SK-N-SH (cell line): Measurements from ENCODE around the gene NTM. TPM values are rescaled to one million over a fixed set of nuclear protein-coding genes. Genes with fewer than 3 reads are reported as not detected.

Experiments used
- CTCF ChIA-PET: fragments of 300-600, 350-600 bp; formaldehyde crosslinking; extraction: SDS; loops from one replicate; lab custom pipeline; 2021; lab: Yijun Ruan, JAX
- POLR2A ChIA-PET: fragments of 350-600 bp; sonication (Branson Sonifier 250); formaldehyde crosslinking; extraction: SDS; loops from one replicate; lab custom pipeline; 2020; ENCODE audit warnings: antibody characterized with exemption, inconsistent platforms; lab: Yijun Ruan, JAX
- DNase-seq: peaks from one replicate; pipeline ENCODE4 v3.0.0; 2012
- H2AFZ ChIP-seq: fragments of 200-600 bp; sonication (generic); 2 replicates; pipeline ENCODE4 v1.8.1; 2016; ENCODE audit warnings: antibody characterized with exemption, mild to moderate bottlenecking, low read depth
- H3F3A ChIP-seq: fragments of 200-600 bp; sonication (generic); replicated peaks from 2 replicates; pipeline ENCODE3; 2016; ENCODE audit warnings: antibody characterized with exemption, mild to moderate bottlenecking; ENCODE audit not compliant: insufficient read depth
- H3K27ac ChIP-seq, 2 experiments: fragments of 200-500 bp in 1 of 2; fragments of 200-600 bp in 1 of 2; sonication (Bioruptor generic) in 1 of 2; sonication (generic), shearing (Covaris generic) in 1 of 2; 2 replicates each; pipeline versions ENCODE4 v1.5.1 to v1.6.1; 2014 to 2016; ENCODE audit warnings: low read depth in 2 of 2, inconsistent platforms in 1 of 2, low read length in 1 of 2, mild to moderate bottlenecking in 1 of 2, mixed read lengths in 1 of 2
- H3K27me3 ChIP-seq: fragments of 200-600 bp; sonication (generic), shearing (Covaris generic); 2 replicates; pipeline ENCODE4 v1.6.1; 2016; ENCODE audit warnings: mixed run types; ENCODE audit not compliant: insufficient read depth
- H3K36me3 ChIP-seq, 2 experiments: fragments of 200-500 bp in 1 of 2; fragments of 200-600 bp in 1 of 2; sonication (Bioruptor generic) in 1 of 2; sonication (generic) in 1 of 2; replicated peaks in 1 of 2; 2 replicates each; pipeline versions ENCODE3 to v1.5.1; 2014 to 2016; ENCODE audit warnings: low read length in 1 of 2, mild to moderate bottlenecking in 1 of 2; ENCODE audit not compliant: insufficient read depth in 2 of 2, control insufficient read depth in 1 of 2
- H3K4me1 ChIP-seq, 2 experiments: fragments of 200-500 bp in 1 of 2; fragments of 200-600 bp in 1 of 2; sonication (Bioruptor generic) in 1 of 2; sonication (generic), shearing (Covaris generic) in 1 of 2; 2 replicates each; pipeline versions ENCODE4 v1.5.1 to v1.6.1; 2014 to 2016; ENCODE audit warnings: low read depth in 1 of 2, low read length in 1 of 2, mixed run types in 1 of 2; ENCODE audit not compliant: insufficient read depth in 2 of 2, control insufficient read depth in 1 of 2
- H3K4me2 ChIP-seq: fragments of 200-600 bp; sonication (generic), shearing (Covaris generic); 2 replicates; pipeline ENCODE4 v1.6.1; 2017; ENCODE audit warnings: mixed run types
- H3K4me3 ChIP-seq, 2 experiments: fragments of 200-500 bp in 1 of 2; fragments of 200-600 bp in 1 of 2; sonication (Bioruptor generic) in 1 of 2; sonication (generic), shearing (Covaris generic) in 1 of 2; 2 replicates each; pipeline versions ENCODE4 v1.5.1 to v1.8.1; 2014 to 2016; ENCODE audit warnings: low read depth in 2 of 2, inconsistent platforms in 1 of 2, low read length in 1 of 2, mild to moderate bottlenecking in 1 of 2, mixed read lengths in 1 of 2, moderate library complexity in 1 of 2
- H3K79me2 ChIP-seq: fragments of 200-600 bp; sonication (generic); 2 replicates; pipeline ENCODE4 v1.8.1; 2017; ENCODE audit warnings: mild to moderate bottlenecking; ENCODE audit not compliant: insufficient read depth
- H3K9ac ChIP-seq: fragments of 200-600 bp; sonication (generic); 2 replicates; pipeline ENCODE4 v1.6.1; 2017; ENCODE audit warnings: mixed run types
- H3K9me2 ChIP-seq: fragments of 200-600 bp; sonication (generic); 2 replicates; pipeline ENCODE4 v1.6.1; 2017; ENCODE audit warnings: mixed run types
- H3K9me3 ChIP-seq: fragments of 200-600 bp; sonication (generic); 2 replicates; pipeline ENCODE4 v1.6.1; 2017; ENCODE audit warnings: mixed run types, mild to moderate bottlenecking, moderate library complexity
- H4K20me1 ChIP-seq: fragments of 200-600 bp; sonication (generic); 2 replicates; pipeline ENCODE4 v1.6.1; 2017; ENCODE audit warnings: mild to moderate bottlenecking, mixed run types; ENCODE audit not compliant: insufficient read depth
- EP300 ChIP-seq, 2 experiments: IDR thresholded peaks; 2 replicates each; pipeline versions ENCODE4 v1.4.0 to v1.6.1; 2012; ENCODE audit warnings: borderline replicate concordance in 1 of 2, low read depth in 1 of 2, low read length in 1 of 2
- FOSL2 ChIP-seq: IDR thresholded peaks from 2 replicates; pipeline ENCODE4 v1.4.0; 2012; ENCODE audit warnings: low read depth, mild to moderate bottlenecking, moderate library complexity, borderline replicate concordance
- GABPA ChIP-seq: IDR thresholded peaks from 2 replicates; pipeline ENCODE4 v1.4.0; 2012; ENCODE audit warnings: low read depth, mild to moderate bottlenecking
- GATA2 ChIP-seq: sonication (generic); formaldehyde crosslinking; IDR thresholded peaks from 2 replicates; pipeline ENCODE4 v1.5.0; 2020; ENCODE audit warnings: mild to moderate bottlenecking, missing genetic modification reagents
- IRF3 ChIP-seq: fragments of 150-350 bp; IDR thresholded peaks from 2 replicates; pipeline ENCODE4 v1.6.1; 2016; ENCODE audit warnings: mild to moderate bottlenecking, low read depth, low read length
- NFIC ChIP-seq: IDR thresholded peaks from 2 replicates; pipeline ENCODE4 v1.4.0; 2012; ENCODE audit warnings: borderline replicate concordance
- PBX3 ChIP-seq: IDR thresholded peaks from 2 replicates; pipeline ENCODE4; 2012
- SMC3 ChIP-seq: IDR thresholded peaks from 2 replicates; pipeline ENCODE4 v1.6.1; 2012; ENCODE audit warnings: low read depth, low read length, improper control_type of control experiment
- TCF12 ChIP-seq: IDR thresholded peaks from 2 replicates; pipeline ENCODE4 v1.4.0; 2012
- TEAD4 ChIP-seq: IDR thresholded peaks from 2 replicates; pipeline ENCODE4 v1.4.0; 2012; ENCODE audit warnings: mild to moderate bottlenecking, borderline replicate concordance; ENCODE audit not compliant: insufficient read depth
- USF1 ChIP-seq: IDR thresholded peaks from 2 replicates; pipeline ENCODE4 v1.4.0; 2012; ENCODE audit warnings: low read depth, borderline replicate concordance
- USF2 ChIP-seq: fragments of 150-350 bp; IDR thresholded peaks from 2 replicates; pipeline ENCODE4 v1.6.1; 2017; ENCODE audit warnings: antibody characterized with exemption, low read length, low read depth, borderline replicate concordance
- WGBS: methylation state at CpG from one replicate; pipeline ENCODE4 v1.1.6; 2017; ENCODE audit warnings: low lambda C conversion rate; 5-methylcytosine and 5-hydroxymethylcytosine counted together
- polyA plus RNA-seq, 3 experiments: library from polyadenylated mRNA; depleted of rRNA; stranded (reverse); fragments of >200 nt; gene quantifications; 2 replicates each; pipeline ENCODE4 v1.2.3, GENCODE V29; 2012
- TF ChIP-seq, protein P1 (sequence below): IDR thresholded peaks from 2 replicates; pipeline ENCODE4 v1.6.1; 2012; ENCODE audit warnings: mild to moderate bottlenecking, low read depth, low read length, moderate library complexity
- TF ChIP-seq, protein P2 (sequence below): IDR thresholded peaks from 2 replicates; pipeline ENCODE4 v1.4.0; 2012; ENCODE audit warnings: low read depth

The NTM gene
- polyA plus RNA-seq, 1 of the 3 experiments (the other 2 are of a cell fraction) = 20.0 TPM

- ChIA-PET CTCF (no interaction called here), POLR2A (no interaction called here)
- Histone ChIP-seq H3K9ac (no peak overlapping the region), H3K27ac (no peak overlapping the region), H3K9me3 (peaks cover 21% of the 10 kb centered on the region; the same call in 1 of the 2 replicates), H4K20me1 (no peaks in the 10 kb centered on the region), H3K79me2 (no peaks in the 10 kb centered on the region), H3K36me3 (peaks cover 0 to 7% of the 10 kb centered on the region in 2 experiments), H3K4me3 (no peak overlapping the region), H3K4me1 (no peaks in the 10 kb centered on the region), H3K27me3 (no peaks in the 10 kb centered on the region), H3K9me2 (no peaks in the 10 kb centered on the region), H3F3A (no peaks in the 10 kb centered on the region), H2AFZ (no peak overlapping the region), H3K4me2 (no peak overlapping the region)
- 37% methylated on average over 5 of the region's 5 CpGs for WGBS
- DNase-seq = no peak
- TF ChIP-seq GATA2 (CRISPR knock-in tag) (no peak), EP300 (IDR thresholded peaks at IDR 0.05; ENCODE audit: borderline replicate concordance in 1 of 2, low read depth in 1 of 2, low read length in 1 of 2) (no peak), NFIC (no peak), TEAD4 (no peak), GABPA (no peak), USF1 (no peak), TCF12 (no peak), IRF3 (no peak), FOSL2 (no peak), USF2 (no peak), PBX3 (no peak), SMC3 (no peak)
- TF ChIP-seq, protein P1, sequence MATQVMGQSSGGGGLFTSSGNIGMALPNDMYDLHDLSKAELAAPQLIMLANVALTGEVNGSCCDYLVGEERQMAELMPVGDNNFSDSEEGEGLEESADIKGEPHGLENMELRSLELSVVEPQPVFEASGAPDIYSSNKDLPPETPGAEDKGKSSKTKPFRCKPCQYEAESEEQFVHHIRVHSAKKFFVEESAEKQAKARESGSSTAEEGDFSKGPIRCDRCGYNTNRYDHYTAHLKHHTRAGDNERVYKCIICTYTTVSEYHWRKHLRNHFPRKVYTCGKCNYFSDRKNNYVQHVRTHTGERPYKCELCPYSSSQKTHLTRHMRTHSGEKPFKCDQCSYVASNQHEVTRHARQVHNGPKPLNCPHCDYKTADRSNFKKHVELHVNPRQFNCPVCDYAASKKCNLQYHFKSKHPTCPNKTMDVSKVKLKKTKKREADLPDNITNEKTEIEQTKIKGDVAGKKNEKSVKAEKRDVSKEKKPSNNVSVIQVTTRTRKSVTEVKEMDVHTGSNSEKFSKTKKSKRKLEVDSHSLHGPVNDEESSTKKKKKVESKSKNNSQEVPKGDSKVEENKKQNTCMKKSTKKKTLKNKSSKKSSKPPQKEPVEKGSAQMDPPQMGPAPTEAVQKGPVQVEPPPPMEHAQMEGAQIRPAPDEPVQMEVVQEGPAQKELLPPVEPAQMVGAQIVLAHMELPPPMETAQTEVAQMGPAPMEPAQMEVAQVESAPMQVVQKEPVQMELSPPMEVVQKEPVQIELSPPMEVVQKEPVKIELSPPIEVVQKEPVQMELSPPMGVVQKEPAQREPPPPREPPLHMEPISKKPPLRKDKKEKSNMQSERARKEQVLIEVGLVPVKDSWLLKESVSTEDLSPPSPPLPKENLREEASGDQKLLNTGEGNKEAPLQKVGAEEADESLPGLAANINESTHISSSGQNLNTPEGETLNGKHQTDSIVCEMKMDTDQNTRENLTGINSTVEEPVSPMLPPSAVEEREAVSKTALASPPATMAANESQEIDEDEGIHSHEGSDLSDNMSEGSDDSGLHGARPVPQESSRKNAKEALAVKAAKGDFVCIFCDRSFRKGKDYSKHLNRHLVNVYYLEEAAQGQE = no peak
- TF ChIP-seq, protein P2, sequence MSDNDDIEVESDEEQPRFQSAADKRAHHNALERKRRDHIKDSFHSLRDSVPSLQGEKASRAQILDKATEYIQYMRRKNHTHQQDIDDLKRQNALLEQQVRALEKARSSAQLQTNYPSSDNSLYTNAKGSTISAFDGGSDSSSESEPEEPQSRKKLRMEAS = no peak
These were observed 712.2 kb downstream of the NTM start for GRCh38 chr11:132082566-132082965.
